Aortic smooth muscle cell (primary cell): ENCODE data around the gene DGCR6. TPM values are rescaled to one million over a fixed set of nuclear protein-coding genes. Genes with fewer than 3 reads are reported as not detected.

Experiments
- total RNA-seq: library from RNA; depleted of rRNA; stranded (reverse); fragments of >200 nt; gene quantifications from 2 replicates; pipeline ENCODE4 v1.2.3, GENCODE V29; 2014

The DGCR6 gene
- total RNA-seq = 0.19 and 0.40 TPM in 2 replicates

DNA sequence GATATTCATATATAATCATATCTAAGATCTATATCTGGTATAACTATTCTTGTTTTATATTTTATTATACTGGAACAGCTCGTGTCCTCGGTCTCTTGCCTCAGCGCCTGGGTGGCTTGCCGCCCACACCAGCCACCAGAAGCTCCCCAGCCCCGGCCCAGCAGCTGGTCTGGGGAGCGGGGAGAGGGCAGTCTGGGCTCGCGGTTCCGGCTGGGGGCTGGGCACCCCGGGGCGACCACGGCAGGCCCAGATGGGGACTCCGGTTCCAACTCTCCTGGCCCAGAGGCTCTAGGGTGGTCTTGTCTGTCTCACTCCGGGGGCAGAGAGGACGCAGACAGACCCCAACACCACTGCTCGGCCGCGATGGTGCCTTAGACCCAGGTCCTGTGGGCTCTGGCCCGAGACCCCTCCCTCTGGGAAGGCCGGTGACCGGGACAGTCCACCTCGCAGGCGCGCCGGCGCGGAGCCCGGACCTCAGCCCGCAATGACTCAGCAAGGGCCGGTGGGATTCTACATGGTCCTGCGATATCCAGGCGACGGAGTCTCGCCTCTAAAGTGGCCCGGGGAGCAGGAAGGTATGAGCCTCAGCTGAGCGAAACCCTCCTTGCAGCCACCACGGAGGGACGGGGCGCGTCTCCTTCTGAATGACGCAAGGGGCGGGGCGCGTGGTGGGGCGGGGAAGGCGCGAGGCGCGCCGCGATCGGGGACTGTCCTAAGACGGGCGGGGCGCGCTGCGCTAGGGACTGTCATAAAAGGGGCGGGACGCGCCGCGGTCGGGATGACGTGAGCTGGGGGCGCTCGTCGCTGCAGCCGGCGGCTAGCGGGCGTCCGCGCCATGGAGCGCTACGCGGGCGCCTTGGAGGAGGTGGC lies at the start of gene DGCR6:
TSS of gene DGCR6 (plus strand) at position 781 of the 870 bp plus-strand sequence. CDS start at position 836, 55 bp downstream.

DNA sequence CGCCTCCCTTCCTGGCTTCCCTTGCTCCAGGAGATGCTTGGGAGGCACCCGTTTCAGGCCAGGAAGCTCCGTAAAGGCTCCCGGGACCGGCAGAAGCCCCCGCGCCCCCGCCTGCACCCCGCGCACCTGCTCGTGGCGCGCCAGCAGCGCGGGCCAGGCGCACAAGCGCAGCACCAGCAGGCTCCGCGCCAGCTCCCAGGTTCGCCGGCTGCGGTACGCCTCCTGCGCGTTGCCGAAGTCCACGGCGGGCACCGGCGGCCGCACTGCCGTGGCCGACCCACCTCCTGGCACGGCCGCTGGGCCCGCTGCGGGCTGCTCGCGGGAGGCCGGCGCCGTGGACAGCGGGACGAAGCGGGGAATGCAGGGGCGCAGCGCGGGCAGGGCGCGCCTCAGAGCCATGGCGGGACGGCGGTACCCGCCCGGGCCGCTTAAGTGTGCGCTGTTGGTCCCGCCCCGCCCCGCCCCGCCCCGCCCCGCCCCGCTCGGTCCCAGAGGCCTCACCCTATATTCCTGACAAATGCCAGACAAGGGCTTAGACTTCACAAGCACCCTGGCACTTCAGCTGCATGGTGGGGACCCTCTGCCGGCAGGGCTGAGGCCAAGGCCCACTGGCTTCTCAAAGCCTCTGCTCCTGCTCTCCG lies 29.9 kb downstream of the DGCR6 start, which contains the start of gene PRODH:
TSS of gene PRODH (minus strand) at position 405 of the 641 bp plus-strand sequence. CDS start at position 399, 6 bp downstream.

Other genes starting within 250 kb of the DGCR6 start
- gene PRODH, start 30.0 kb downstream of the DGCR6 start, total RNA-seq = 0.06 TPM in 1 of 2 replicates, not detected in the other
- 30.1 and 32.1 TPM in 2 replicates for gene DGCR2, start 216.1 kb downstream of the DGCR6 start, total RNA-seq
- gene TSSK2, start 225.0 kb downstream of the DGCR6 start, total RNA-seq = not detected in 2 replicates
- gene ESS2, start 238.3 kb downstream of the DGCR6 start, total RNA-seq = 6.2 and 6.3 TPM in 2 replicates
- gene GSC2, start 244.0 kb downstream of the DGCR6 start, total RNA-seq = not detected in 2 replicates